Uterus (tissue), 4 donors: Measurements from ENCODE around the gene KRTAP5-1. TPM values are rescaled to one million over a fixed set of nuclear protein-coding genes. Genes with fewer than 3 reads are reported as not detected.
"Not testable (repeated sequence)": the region's sequence is repeated elsewhere in the genome, so short reads cannot be mapped to it uniquely, and the experiment has no call there.

Experiments
- DNase-seq, 2 donors: peaks; one replicate each; pipeline ENCODE4 v3.0.0-alpha.2; 2019 to 2020
- H3K27ac ChIP-seq, 2 donors: fragments of 200-600 bp; sonication (generic); 1 replicate in 1 of 2; 2 replicates in 1 of 2; pipeline ENCODE4 v1.5.1; 2016 to 2018
- H3K27me3 ChIP-seq, 2 donors: fragments of 200-600 bp; sonication (generic); one replicate each; pipeline ENCODE4 v1.5.1; 2018 to 2019; ENCODE audit warnings: control low read depth in 1 of 2
- H3K36me3 ChIP-seq, 2 donors: fragments of 200-600 bp; sonication (generic); one replicate each; pipeline ENCODE4 v1.5.1; 2019; ENCODE audit warnings: control low read depth in 1 of 2
- H3K4me1 ChIP-seq, 2 donors: fragments of 200-600 bp; sonication (generic); one replicate each; pipeline ENCODE4 v1.5.1; 2018 to 2019; ENCODE audit warnings: control low read depth in 1 of 2
- H3K4me3 ChIP-seq, 2 donors: fragments of 200-600 bp; sonication (generic); 1 replicate in 1 of 2; 2 replicates in 1 of 2; pipeline ENCODE4 v1.5.1; 2018 to 2019; ENCODE audit warnings: mild to moderate bottlenecking in 1 of 2
- H3K9me3 ChIP-seq, 2 donors: fragments of 200-600 bp; sonication (generic); one replicate each; pipeline ENCODE4 v1.5.1; 2019; ENCODE audit warnings: control low read depth in 1 of 2
- POLR2A ChIP-seq, 2 donors: fragments of 450-650 bp; IDR thresholded peaks; one replicate each; pipeline ENCODE4 v1.6.1; 2016; ENCODE audit warnings: antibody characterized with exemption in 2 of 2, mild to moderate bottlenecking in 1 of 2, moderate library complexity in 1 of 2
- intact Hi-C: fragments of 100-400 bp; cut with DNase I; formaldehyde crosslinking; loops from one replicate; pipeline ENCODE4 v1.15.1; 2023; ENCODE audit warnings: low total_unique reads
- total RNA-seq, 4 donors: library from RNA; depleted of rRNA in 3 of 4; stranded (reverse); fragments of >200 nt in 3 of 4; gene quantifications; one replicate each; pipeline versions ENCODE4 v1.1.0 to v1.2.4, GENCODE V29; 2014 to 2023
- TF ChIP-seq, protein P1 (sequence below), 4 experiments: fragments of 200-600 bp in 2 of 4; fragments of 450-650 bp in 2 of 4; sonication (generic) in 2 of 4; IDR thresholded peaks; one replicate each; pipeline ENCODE4 v1.5.1; 2016 to 2019; ENCODE audit warnings: antibody characterized with exemption in 4 of 4, mild to moderate bottlenecking in 2 of 4, moderate library complexity in 1 of 4
- donor health status: DM: yes; HTN: yes; CAD: no.

KRTAP5-1 gene
- total RNA-seq, 4 donors from 2014 or later = not detected

GRCh38 chr11:1597994-1598380, 12.9 kb upstream of the KRTAP5-1 start, which contains the start of gene KRTAP5-2:
Gene KRTAP5-2 (minus strand): TSS chr11:1598294. CDS start chr11:1598250, 44 bp downstream.
- H3K27me3 ChIP-seq = peaks cover 0 to 3% of the 10 kb centered on the region in 2 donors
- TF ChIP-seq, protein P1, sequence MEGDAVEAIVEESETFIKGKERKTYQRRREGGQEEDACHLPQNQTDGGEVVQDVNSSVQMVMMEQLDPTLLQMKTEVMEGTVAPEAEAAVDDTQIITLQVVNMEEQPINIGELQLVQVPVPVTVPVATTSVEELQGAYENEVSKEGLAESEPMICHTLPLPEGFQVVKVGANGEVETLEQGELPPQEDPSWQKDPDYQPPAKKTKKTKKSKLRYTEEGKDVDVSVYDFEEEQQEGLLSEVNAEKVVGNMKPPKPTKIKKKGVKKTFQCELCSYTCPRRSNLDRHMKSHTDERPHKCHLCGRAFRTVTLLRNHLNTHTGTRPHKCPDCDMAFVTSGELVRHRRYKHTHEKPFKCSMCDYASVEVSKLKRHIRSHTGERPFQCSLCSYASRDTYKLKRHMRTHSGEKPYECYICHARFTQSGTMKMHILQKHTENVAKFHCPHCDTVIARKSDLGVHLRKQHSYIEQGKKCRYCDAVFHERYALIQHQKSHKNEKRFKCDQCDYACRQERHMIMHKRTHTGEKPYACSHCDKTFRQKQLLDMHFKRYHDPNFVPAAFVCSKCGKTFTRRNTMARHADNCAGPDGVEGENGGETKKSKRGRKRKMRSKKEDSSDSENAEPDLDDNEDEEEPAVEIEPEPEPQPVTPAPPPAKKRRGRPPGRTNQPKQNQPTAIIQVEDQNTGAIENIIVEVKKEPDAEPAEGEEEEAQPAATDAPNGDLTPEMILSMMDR (IDR thresholded peaks at IDR 0.05) = no peak
- TF ChIP-seq POLR2A (IDR thresholded peaks at IDR 0.05) = no peak
- H3K4me3 ChIP-seq = no peak within 1 kb of the TSS
- no peak within 1 kb of the TSS for H3K27ac ChIP-seq
- no peaks in the 10 kb centered on the region for H3K9me3 ChIP-seq
- no peaks in the 10 kb centered on the region for H3K4me1 ChIP-seq
- H3K36me3 ChIP-seq = no peaks in the 10 kb centered on the region
- no peak for DNase-seq
- intact Hi-C loops = no loop called here

GRCh38 chr11:1597331-1597993, 12.4 kb upstream of the KRTAP5-1 start:
- Histone ChIP-seq H3K4me3 (no peak overlapping the region), H3K27ac (no peak overlapping the region), H3K27me3 (peaks cover 0 to 3% of the 10 kb centered on the region in 2 donors), H3K4me1 (no peaks in the 10 kb centered on the region), H3K9me3 (no peaks in the 10 kb centered on the region), H3K36me3 (no peaks in the 10 kb centered on the region)
- intact Hi-C loops = no loop called here
- TF ChIP-seq POLR2A (IDR thresholded peaks at IDR 0.05) = no peak
- TF ChIP-seq, protein P1 (IDR thresholded peaks at IDR 0.05) = no peak
- no peak for DNase-seq

- H3K9me3 ChIP-seq, H3K27me3 ChIP-seq, H3K4me1 ChIP-seq, DNase-seq, H3K27ac ChIP-seq, H3K36me3 ChIP-seq, intact Hi-C loops, H3K4me3 ChIP-seq: not testable (repeated sequence)
Observed at GRCh38 chr11:1596576-1597121, 11.6 kb upstream of the KRTAP5-1 start.

DNA sequence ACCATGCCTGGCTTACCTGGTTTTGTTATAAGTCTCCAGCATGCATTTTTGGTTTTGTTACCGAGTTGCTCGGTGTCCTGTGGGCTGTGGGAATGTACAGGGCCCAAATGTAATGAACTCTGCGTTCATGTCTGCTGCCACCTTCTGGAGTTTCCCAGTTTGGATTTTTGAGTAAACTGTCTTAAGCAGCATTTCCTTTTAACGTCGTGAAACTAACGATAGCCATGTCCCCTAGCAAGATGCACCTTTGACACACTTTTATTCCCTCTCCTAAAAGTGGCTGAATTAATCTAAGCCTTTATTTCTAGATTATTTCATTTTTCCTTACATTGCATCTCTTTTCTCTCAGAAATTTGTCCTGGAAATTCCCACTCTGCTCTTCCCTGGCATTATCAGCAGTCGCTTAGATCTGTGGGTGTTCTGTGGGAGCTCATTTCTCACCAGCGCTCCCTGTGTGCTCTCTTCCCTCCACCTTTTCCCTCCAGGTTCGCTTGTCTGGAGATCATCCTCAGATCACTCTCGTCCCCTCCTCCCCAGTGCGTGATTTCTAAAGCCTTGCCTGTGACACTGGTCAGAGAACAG, 11.0 kb upstream of the KRTAP5-1 start:
- DNase-seq, H3K4me3 ChIP-seq, intact Hi-C loops, H3K4me1 ChIP-seq, H3K27me3 ChIP-seq, H3K27ac ChIP-seq, H3K9me3 ChIP-seq, H3K36me3 ChIP-seq: not testable (repeated sequence)

DNA sequence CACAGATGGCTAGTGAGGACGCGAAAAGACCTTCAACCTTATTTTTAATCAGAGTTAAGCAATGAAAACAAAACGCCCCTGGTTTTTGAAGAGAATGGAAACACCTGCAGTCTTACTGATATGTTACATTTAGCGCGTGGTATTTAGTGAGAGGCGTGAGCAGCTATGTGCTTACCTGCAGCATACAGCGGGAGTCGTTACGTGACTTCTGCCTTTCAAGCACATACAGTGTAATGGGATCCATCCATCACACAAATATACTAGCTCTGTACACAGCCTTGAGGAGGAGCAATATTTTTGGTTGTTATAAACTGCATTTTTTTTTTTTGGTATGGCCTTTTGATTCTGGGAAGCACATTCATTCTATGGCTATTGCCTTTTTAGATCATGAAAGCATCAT, 7.5 kb upstream of the KRTAP5-1 start:
- Histone ChIP-seq H3K9me3 (no peaks in the 10 kb centered on the region), H3K27ac (no peak overlapping the region), H3K36me3 (no peaks in the 10 kb centered on the region), H3K27me3 (peaks cover 0 to 3% of the 10 kb centered on the region in 2 donors), H3K4me3 (no peak overlapping the region), H3K4me1 (no peaks in the 10 kb centered on the region)
- TF ChIP-seq, protein P1 (IDR thresholded peaks at IDR 0.05) = no peak
- TF ChIP-seq POLR2A (IDR thresholded peaks at IDR 0.05) = no peak
- intact Hi-C loops = no loop called here
- no peak for DNase-seq

GRCh38 chr11:1589996-1590395, 4.9 kb upstream of the KRTAP5-1 start:
- Histone ChIP-seq H3K27ac (no peak overlapping the region), H3K9me3 (no peaks in the 10 kb centered on the region), H3K4me1 (no peaks in the 10 kb centered on the region), H3K27me3 (peaks cover 0 to 3% of the 10 kb centered on the region in 2 donors), H3K4me3 (no peak overlapping the region), H3K36me3 (no peaks in the 10 kb centered on the region)
- DNase-seq = no peak
- intact Hi-C loops = no loop called here
- TF ChIP-seq POLR2A (IDR thresholded peaks at IDR 0.05) = no peak
- TF ChIP-seq, protein P1 (IDR thresholded peaks at IDR 0.05) = no peak

GRCh38 chr11:1589191-1589963, 4.3 kb upstream of the KRTAP5-1 start:
- H3K27me3 ChIP-seq, H3K9me3 ChIP-seq, H3K4me3 ChIP-seq, H3K36me3 ChIP-seq, H3K27ac ChIP-seq, H3K4me1 ChIP-seq, intact Hi-C loops, DNase-seq: not testable (repeated sequence)
